Measurements from ENCODE around the gene ICA1. TPM values are rescaled to one million over a fixed set of nuclear protein-coding genes. Genes with fewer than 3 reads are reported as not detected.
"Not testable (repeated sequence)": the region's sequence is repeated elsewhere in the genome, so short reads cannot be mapped to it uniquely, and the experiment has no call there.

The ICA1 gene
- total RNA-seq, 1 experiment from 2014 or later = 0.19 TPM

- no peak overlapping the region for H2AFZ ChIP-seq (ENCODE audit: low read length)
- H3K79me2 ChIP-seq (ENCODE audit: low read length) = no peaks in the 10 kb centered on the region
- no peak overlapping the region for H3K4me2 ChIP-seq (ENCODE audit: low read depth, low read length, poor library complexity, severe bottlenecking)
- no peaks in the 10 kb centered on the region for H3K36me3 ChIP-seq (ENCODE audit: insufficient read depth, low read length)
- no peaks in the 10 kb centered on the region for H4K20me1 ChIP-seq (ENCODE audit: insufficient read depth, low read depth, low read length)
- H3K9ac ChIP-seq (ENCODE audit: low read length) = no peak overlapping the region
- H3K9me3 ChIP-seq (ENCODE audit: low read length) = no peaks in the 10 kb centered on the region
- H3K27ac ChIP-seq (ENCODE audit: low read length) = no peak overlapping the region
- H3K9me2 ChIP-seq (replicated peaks; ENCODE audit: insufficient read depth, low read length) = no peaks in the 10 kb centered on the region
- DNase-seq = no peak
- H3K4me1 ChIP-seq (ENCODE audit: low read length) = no peaks in the 10 kb centered on the region
- H3K27me3 ChIP-seq (ENCODE audit: low read length) = no peaks in the 10 kb centered on the region
- no peak overlapping the region for H3K4me3 ChIP-seq (ENCODE audit: low read length)
Measured at GRCh38 chr7:8246020-8246419, 15.9 kb downstream of the ICA1 start.

- H3K27me3 ChIP-seq (ENCODE audit: low read length); DNase-seq; H3K4me1 ChIP-seq (ENCODE audit: low read length); H3K4me2 ChIP-seq (ENCODE audit: low read depth, low read length, poor library complexity, severe bottlenecking); H3K9ac ChIP-seq (ENCODE audit: low read length); H3K27ac ChIP-seq (ENCODE audit: low read length); H2AFZ ChIP-seq (ENCODE audit: low read length); H4K20me1 ChIP-seq (ENCODE audit: insufficient read depth, low read depth, low read length); H3K79me2 ChIP-seq (ENCODE audit: low read length); H3K4me3 ChIP-seq (ENCODE audit: low read length); H3K36me3 ChIP-seq (ENCODE audit: insufficient read depth, low read length); H3K9me2 ChIP-seq (replicated peaks; ENCODE audit: insufficient read depth, low read length); H3K9me3 ChIP-seq (ENCODE audit: low read length): not testable (repeated sequence)
Measured at GRCh38 chr7:8245032-8245431, 16.9 kb downstream of the ICA1 start.

- H3K79me2 ChIP-seq (ENCODE audit: low read length); H3K4me3 ChIP-seq (ENCODE audit: low read length); H3K4me2 ChIP-seq (ENCODE audit: low read depth, low read length, poor library complexity, severe bottlenecking); H3K9me2 ChIP-seq (replicated peaks; ENCODE audit: insufficient read depth, low read length); H3K9ac ChIP-seq (ENCODE audit: low read length); H3K4me1 ChIP-seq (ENCODE audit: low read length); H3K9me3 ChIP-seq (ENCODE audit: low read length); H3K36me3 ChIP-seq (ENCODE audit: insufficient read depth, low read length); H4K20me1 ChIP-seq (ENCODE audit: insufficient read depth, low read depth, low read length); H2AFZ ChIP-seq (ENCODE audit: low read length); H3K27me3 ChIP-seq (ENCODE audit: low read length); DNase-seq; H3K27ac ChIP-seq (ENCODE audit: low read length): not testable (repeated sequence)
Measured at GRCh38 chr7:8243059-8243458, 18.9 kb downstream of the ICA1 start.

GRCh38 chr7:8239702-8240362 lies 22.1 kb downstream of the ICA1 start:
- H2AFZ ChIP-seq (ENCODE audit: low read length); H3K4me2 ChIP-seq (ENCODE audit: low read depth, low read length, poor library complexity, severe bottlenecking); H3K27ac ChIP-seq (ENCODE audit: low read length); H3K9ac ChIP-seq (ENCODE audit: low read length); H3K9me2 ChIP-seq (replicated peaks; ENCODE audit: insufficient read depth, low read length); H3K9me3 ChIP-seq (ENCODE audit: low read length); H3K4me1 ChIP-seq (ENCODE audit: low read length); H3K4me3 ChIP-seq (ENCODE audit: low read length); H3K79me2 ChIP-seq (ENCODE audit: low read length); H4K20me1 ChIP-seq (ENCODE audit: insufficient read depth, low read depth, low read length); H3K27me3 ChIP-seq (ENCODE audit: low read length); H3K36me3 ChIP-seq (ENCODE audit: insufficient read depth, low read length); DNase-seq: not testable (repeated sequence)

- Histone ChIP-seq H4K20me1 (ENCODE audit: insufficient read depth, low read depth, low read length) (no peaks in the 10 kb centered on the region), H3K9me2 (replicated peaks; ENCODE audit: insufficient read depth, low read length) (no peaks in the 10 kb centered on the region), H3K9ac (ENCODE audit: low read length) (no peak overlapping the region), H3K4me2 (ENCODE audit: low read depth, low read length, poor library complexity, severe bottlenecking) (no peak overlapping the region), H3K27ac (ENCODE audit: low read length) (no peak overlapping the region), H3K27me3 (ENCODE audit: low read length) (no peaks in the 10 kb centered on the region), H3K36me3 (ENCODE audit: insufficient read depth, low read length) (no peaks in the 10 kb centered on the region), H3K79me2 (ENCODE audit: low read length) (no peaks in the 10 kb centered on the region), H2AFZ (ENCODE audit: low read length) (no peak overlapping the region), H3K4me3 (ENCODE audit: low read length) (no peak overlapping the region), H3K9me3 (ENCODE audit: low read length) (no peaks in the 10 kb centered on the region), H3K4me1 (ENCODE audit: low read length) (no peaks in the 10 kb centered on the region)
- DNase-seq = no peak
Measured at GRCh38 chr7:8236780-8237407, 25.1 kb downstream of the ICA1 start.

GRCh38 chr7:8232999-8233847 lies 28.7 kb downstream of the ICA1 start:
- Histone ChIP-seq H3K27ac (ENCODE audit: low read length) (no peak overlapping the region), H3K36me3 (ENCODE audit: insufficient read depth, low read length) (no peaks in the 10 kb centered on the region), H4K20me1 (ENCODE audit: insufficient read depth, low read depth, low read length) (no peaks in the 10 kb centered on the region), H3K4me1 (ENCODE audit: low read length) (no peaks in the 10 kb centered on the region), H3K79me2 (ENCODE audit: low read length) (no peaks in the 10 kb centered on the region), H3K4me3 (ENCODE audit: low read length) (no peak overlapping the region), H2AFZ (ENCODE audit: low read length) (no peak overlapping the region), H3K9me3 (ENCODE audit: low read length) (no peaks in the 10 kb centered on the region), H3K4me2 (ENCODE audit: low read depth, low read length, poor library complexity, severe bottlenecking) (no peak overlapping the region), H3K27me3 (ENCODE audit: low read length) (no peaks in the 10 kb centered on the region), H3K9ac (ENCODE audit: low read length) (no peak overlapping the region), H3K9me2 (replicated peaks; ENCODE audit: insufficient read depth, low read length) (no peaks in the 10 kb centered on the region)
- DNase-seq = peak; percentile 31

GRCh38 chr7:8229927-8230326 lies 32.0 kb downstream of the ICA1 start:
- Histone ChIP-seq H3K4me1 (ENCODE audit: low read length) (no peaks in the 10 kb centered on the region), H3K9me2 (replicated peaks; ENCODE audit: insufficient read depth, low read length) (no peaks in the 10 kb centered on the region), H3K27ac (ENCODE audit: low read length) (no peak overlapping the region), H3K9me3 (ENCODE audit: low read length) (no peaks in the 10 kb centered on the region), H3K4me2 (ENCODE audit: low read depth, low read length, poor library complexity, severe bottlenecking) (no peak overlapping the region), H4K20me1 (ENCODE audit: insufficient read depth, low read depth, low read length) (no peaks in the 10 kb centered on the region), H2AFZ (ENCODE audit: low read length) (no peak overlapping the region), H3K27me3 (ENCODE audit: low read length) (no peaks in the 10 kb centered on the region), H3K4me3 (ENCODE audit: low read length) (no peak overlapping the region), H3K79me2 (ENCODE audit: low read length) (no peaks in the 10 kb centered on the region), H3K9ac (ENCODE audit: low read length) (no peak overlapping the region), H3K36me3 (ENCODE audit: insufficient read depth, low read length) (no peaks in the 10 kb centered on the region)
- DNase-seq = no peak
